Smooth muscle cell (in vitro differentiated cells): ENCODE measurements around the gene CERS1. TPM values are rescaled to one million over a fixed set of nuclear protein-coding genes. Genes with fewer than 3 reads are reported as not detected.

Experiments
- DNase-seq: peaks from one replicate; lab custom pipeline; 2025; ENCODE audit not compliant: unreplicated experiment; lab: John Stamatoyannopoulos, UW
- H2AFZ ChIP-seq: fragments of 200-600 bp; sonication (generic); 2 replicates; pipeline ENCODE4 v1.6.0; 2016; ENCODE audit warnings: antibody characterized with exemption, low read depth, mild to moderate bottlenecking
- H3F3A ChIP-seq: fragments of 200-600 bp; sonication (generic); 2 replicates; pipeline ENCODE4 v1.6.0; 2017; ENCODE audit warnings: antibody characterized with exemption, low read depth
- H3K27ac ChIP-seq: fragments of 200-600 bp; sonication (generic); 2 replicates; pipeline ENCODE4 v1.5.1; 2016; ENCODE audit warnings: low read depth, mild to moderate bottlenecking
- H3K27me3 ChIP-seq: fragments of 200-600 bp; sonication (generic); 2 replicates; pipeline ENCODE4 v1.6.1; 2016; ENCODE audit warnings: low read depth, mild to moderate bottlenecking
- H3K36me3 ChIP-seq: fragments of 200-600 bp; sonication (generic); 2 replicates; pipeline ENCODE4 v1.5.1; 2016; ENCODE audit warnings: low read depth
- H3K4me1 ChIP-seq: fragments of 200-600 bp; sonication (generic); 2 replicates; pipeline ENCODE4 v1.5.1; 2016; ENCODE audit warnings: low read depth
- H3K4me2 ChIP-seq: fragments of 200-600 bp; sonication (generic); 2 replicates; pipeline ENCODE4 v1.6.0; 2016; ENCODE audit warnings: mild to moderate bottlenecking
- H3K4me3 ChIP-seq: fragments of 200-600 bp; sonication (generic); 2 replicates; pipeline ENCODE4 v1.5.1; 2016; ENCODE audit warnings: mild to moderate bottlenecking
- H3K79me2 ChIP-seq: fragments of 200-600 bp; sonication (generic); 2 replicates; pipeline ENCODE4 v1.6.0; 2016; ENCODE audit warnings: low read depth, mild to moderate bottlenecking
- H3K9ac ChIP-seq: fragments of 200-600 bp; sonication (generic); 2 replicates; pipeline ENCODE4 v1.6.0; 2016; ENCODE audit warnings: low read depth
- H3K9me3 ChIP-seq: fragments of 200-600 bp; sonication (generic); replicated peaks from 2 replicates; pipeline ENCODE4 v1.5.1; 2016; ENCODE audit warnings: low read depth
- H4K20me1 ChIP-seq: fragments of 200-600 bp; sonication (generic); 2 replicates; pipeline ENCODE4 v1.6.0; 2016; ENCODE audit warnings: low read depth
- CTCF ChIP-seq: fragments of 200-600 bp; sonication (generic); IDR thresholded peaks from 2 replicates; pipeline ENCODE4 v1.5.1; 2017; ENCODE audit warnings: borderline replicate concordance, mild to moderate bottlenecking, antibody characterized with exemption; ENCODE audit not compliant: insufficient read depth, poor library complexity, severe bottlenecking
- WGBS: methylation state at CpG from one replicate; pipeline ENCODE4 v1.1.7; 2016; ENCODE audit warnings: low lambda C conversion rate; 5-methylcytosine and 5-hydroxymethylcytosine counted together
- polyA plus RNA-seq: library from polyadenylated mRNA; unstranded; fragments of >200 nt; fragmentation: Nextera tagmentation; extraction: Ambion mirVana; gene quantifications from 2 replicates; pipeline ENCODE4 v1.2.1, GENCODE V29; 2016
- total RNA-seq: library from RNA; depleted of rRNA; stranded (reverse); fragments of >200 nt; gene quantifications from 2 replicates; pipeline ENCODE4 v1.2.3, GENCODE V29; 2014

CERS1 gene
- total and polyA plus RNA-seq, 2 experiments from 2014 or later, result 2.4 to 4.2 TPM

- no peak overlapping the region for H2AFZ ChIP-seq
Measured at GRCh38 chr19:18833141-18833476, 62.8 kb downstream of the CERS1 start.

DNA sequence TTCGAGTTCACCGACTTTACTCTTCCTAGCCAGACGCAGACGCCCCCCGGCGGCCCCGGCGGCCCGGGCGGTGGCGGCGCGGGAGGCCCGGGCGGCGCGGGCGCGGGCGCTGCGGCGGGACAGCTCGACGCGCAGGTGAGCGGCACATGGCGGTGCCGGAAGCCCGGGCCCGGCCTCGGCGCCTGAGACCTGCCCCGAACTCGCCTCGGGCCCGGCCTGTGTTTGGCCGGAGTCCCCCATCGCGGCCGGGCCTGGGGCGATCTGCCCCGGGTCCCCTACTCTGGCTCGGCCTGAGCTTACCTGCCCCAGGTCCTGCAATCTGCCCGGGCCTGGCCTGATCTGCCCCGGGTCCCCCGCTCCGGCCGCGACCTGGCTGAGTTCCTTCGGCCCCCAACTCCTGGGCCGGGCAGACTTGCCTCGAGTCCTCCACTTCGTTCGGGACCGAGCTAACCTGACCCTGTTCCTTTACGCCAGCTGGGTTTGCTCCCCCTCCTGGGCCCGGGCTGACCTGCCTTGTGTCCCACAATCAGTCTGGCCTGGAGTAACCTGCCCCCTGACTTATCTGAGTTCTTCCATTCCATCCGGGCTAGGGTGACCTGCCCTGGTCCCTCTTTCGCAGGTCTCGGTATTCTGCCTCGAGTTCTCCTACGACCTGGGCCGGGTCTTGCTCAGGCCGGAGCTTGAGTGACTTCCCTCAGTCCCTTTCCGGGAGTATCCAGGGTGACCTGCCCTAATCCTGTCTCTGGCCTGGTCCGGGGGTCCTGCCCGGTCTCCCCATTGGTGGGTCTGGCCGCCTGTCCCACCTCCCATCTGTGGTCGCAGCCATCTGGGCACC, 63.4 kb downstream of the CERS1 start:
- Histone ChIP-seq H3K9me3 (no peaks in the 10 kb centered on the region), H4K20me1 (peaks cover 52% of the 10 kb centered on the region), H3K27me3 (no peaks in the 10 kb centered on the region), H3K36me3 (no peaks in the 10 kb centered on the region), H3K79me2 (peaks cover 56% of the 10 kb centered on the region), H3K9ac (peak overlapping the region; percentile 90), H3K27ac (no peak overlapping the region), H3K4me2 (peak overlapping the region; percentile 92), H2AFZ (no peak overlapping the region), H3K4me1 (peaks cover 20% of the 10 kb centered on the region), H3F3A (peaks cover 7% of the 10 kb centered on the region), H3K4me3 (peak overlapping the region; percentile 85)
- DNase-seq, result no peak
- WGBS, result 2% methylated on average over 34 of the region's 69 CpGs
- peak; percentile 24 for TF ChIP-seq CTCF

More at GRCh38 chr19:18833141-18833476, 62.8 kb downstream of the CERS1 start:
- peaks cover 62% of the 10 kb centered on the region for H3K79me2 ChIP-seq
- no peak for TF ChIP-seq CTCF
- H3K4me3 ChIP-seq, result peak overlapping the region; percentile 85
- 9% methylated on average over 9 of the region's 9 CpGs for WGBS
- peak overlapping the region; percentile 73 for H3K9ac ChIP-seq
- no peaks in the 10 kb centered on the region for H3K27me3 ChIP-seq
- H3K27ac ChIP-seq, result no peak overlapping the region
- H3K9me3 ChIP-seq, result no peaks in the 10 kb centered on the region
- H3K4me2 ChIP-seq, result peak overlapping the region; percentile 92
- H3F3A ChIP-seq, result peaks cover 7% of the 10 kb centered on the region
- H3K4me1 ChIP-seq, result peaks cover 20% of the 10 kb centered on the region
- DNase-seq, result no peak
- H4K20me1 ChIP-seq, result peaks cover 58% of the 10 kb centered on the region
- H3K36me3 ChIP-seq, result no peaks in the 10 kb centered on the region

DNA sequence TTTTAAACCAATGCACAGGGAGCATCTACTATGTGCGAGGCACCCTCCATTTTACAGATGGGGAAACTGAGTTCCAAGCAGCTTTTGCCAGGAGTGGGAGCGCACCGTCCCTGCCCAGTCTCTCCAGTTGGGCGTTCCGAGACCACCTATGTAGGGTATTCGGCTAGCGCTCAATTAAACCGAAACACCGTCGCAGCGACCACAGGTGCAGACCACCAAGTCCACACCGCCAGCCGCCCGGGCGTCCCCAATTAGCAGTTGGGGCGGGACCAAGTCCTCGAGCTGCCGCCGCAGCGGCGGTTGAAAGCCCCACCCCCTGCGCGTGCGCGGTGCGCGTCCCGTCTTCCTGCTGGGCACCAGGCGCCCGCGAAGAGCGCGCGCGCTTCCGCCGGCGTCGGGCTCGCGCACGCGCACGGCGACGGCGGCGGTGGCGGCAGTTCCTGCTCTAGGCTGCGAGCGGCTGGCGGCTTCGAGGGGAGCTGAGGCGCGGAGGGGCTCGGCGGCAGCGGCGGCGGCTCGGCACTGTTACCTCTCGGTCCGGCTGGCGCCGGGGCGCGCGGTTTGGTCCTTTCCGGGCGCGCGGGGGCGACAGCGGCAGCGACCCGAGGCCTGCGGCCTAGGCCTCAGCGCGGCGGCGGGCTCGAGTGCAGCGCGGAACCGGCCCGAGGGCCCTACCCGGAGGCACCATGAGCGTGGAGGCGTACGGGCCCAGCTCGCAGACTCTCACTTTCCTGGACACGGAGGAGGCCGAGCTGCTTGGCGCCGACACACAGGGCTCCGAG, 64.2 kb downstream of the CERS1 start, which contains the start of gene UPF1:
UPF1 (plus strand) TSS at position 436 of the 782 bp plus-strand sequence; CDS start at position 687, 251 bp downstream.
- H3K4me2 ChIP-seq, result peak within 1 kb of the TSS; percentile 92
- H3K4me1 ChIP-seq, result peaks cover 20% of the 10 kb centered on the region
- peak within 1 kb of the TSS; percentile 90 for H2AFZ ChIP-seq
- H3K4me3 ChIP-seq, result peak within 1 kb of the TSS; percentile 85
- peaks cover 44% of the 10 kb centered on the region for H4K20me1 ChIP-seq
- no peak for TF ChIP-seq CTCF
- peak within 1 kb of the TSS; percentile 90 for H3K9ac ChIP-seq
- H3F3A ChIP-seq, result peaks cover 7% of the 10 kb centered on the region
- H3K27me3 ChIP-seq, result no peaks in the 10 kb centered on the region
- H3K79me2 ChIP-seq, result peaks cover 48% of the 10 kb centered on the region
- no peaks in the 10 kb centered on the region for H3K36me3 ChIP-seq
- WGBS, result 2% methylated on average over 91 of the region's 96 CpGs
- peak within 1 kb of the TSS; percentile 54 for H3K27ac ChIP-seq
- H3K9me3 ChIP-seq, result no peaks in the 10 kb centered on the region
- peak; percentile 70 for DNase-seq
